H1 (cell line): Measurements from ENCODE around the gene LRRC3B. TPM values are rescaled to one million over a fixed set of nuclear protein-coding genes. Genes with fewer than 3 reads are reported as not detected.

Experiments used
- CTCF ChIA-PET: fragments of 300-600 bp; sonication (Branson Sonifier 250); formaldehyde crosslinking; loops from one replicate; lab custom pipeline; 2021; ENCODE audit not compliant: partially characterized antibody; lab: Charles Lee
- POLR2A ChIA-PET: fragments of 300-600 bp; sonication (Branson Sonifier 250); formaldehyde crosslinking; loops from one replicate; lab custom pipeline; 2021; ENCODE audit warnings: inconsistent platforms; ENCODE audit not compliant: partially characterized antibody; lab: Charles Lee
- DNase-seq, 2 experiments: peaks; one replicate each; pipeline versions ENCODE4 v3.0.0 to v3.0.0-alpha.2; 2010 to 2022; ENCODE audit warnings: low spot score in 2 of 2, low read depth in 1 of 2, mixed read lengths in 1 of 2
- FAIRE-seq: peaks from 2 replicates; lab custom pipeline; 2011; peaks lifted over from hg19 to GRCh38; lab: Jason Lieb, UNC
- H2AFZ ChIP-seq: 2 replicates; pipeline ENCODE4 v1.8.1; 2012; ENCODE audit warnings: low read length, inconsistent platforms
- H2AK5ac ChIP-seq: 2 replicates; pipeline ENCODE4 v1.6.1; 2013; ENCODE audit warnings: low read depth, low read length
- H2BK120ac ChIP-seq: replicated peaks from 2 replicates; pipeline ENCODE3; 2013; ENCODE audit warnings: low read depth, low read length, inconsistent platforms
- H2BK12ac ChIP-seq: 2 replicates; pipeline ENCODE4 v1.6.1; 2013; ENCODE audit warnings: low read depth, low read length
- H2BK15ac ChIP-seq: 2 replicates; pipeline ENCODE4 v1.6.1; 2013; ENCODE audit warnings: low read length
- H2BK20ac ChIP-seq: 2 replicates; pipeline ENCODE4 v1.6.1; 2013; ENCODE audit warnings: low read length
- H2BK5ac ChIP-seq: 2 replicates; pipeline ENCODE4 v1.6.1; 2013; ENCODE audit warnings: low read depth, low read length
- H3K14ac ChIP-seq: 2 replicates; pipeline ENCODE4 v1.6.1; 2013; ENCODE audit warnings: inconsistent platforms; ENCODE audit not compliant: insufficient read length
- H3K18ac ChIP-seq: 2 replicates; pipeline ENCODE4 v1.6.1; 2013; ENCODE audit warnings: low read length; ENCODE audit errors: extremely low read depth
- H3K23ac ChIP-seq: 2 replicates; pipeline ENCODE4 v1.6.1; 2013; ENCODE audit warnings: inconsistent platforms; ENCODE audit not compliant: insufficient read length
- H3K23me2 ChIP-seq: 2 replicates; pipeline ENCODE4 v1.6.1; 2013; ENCODE audit warnings: low read depth, low read length
- H3K27ac ChIP-seq: 2 replicates; pipeline ENCODE4 v1.6.1; 2011; ENCODE audit warnings: low read depth, low read length, inconsistent platforms
- H3K27me3 ChIP-seq, 4 experiments: replicated peaks in 1 of 4; 1 replicate in 1 of 4; 2 replicates in 3 of 4; pipeline versions ENCODE4 v1.6.1 to v1.8.1; 2011 to 2013; ENCODE audit warnings: low read length in 3 of 4, mild to moderate bottlenecking in 3 of 4, inconsistent platforms in 2 of 4, mixed read lengths in 2 of 4, moderate library complexity in 1 of 4; ENCODE audit not compliant: control insufficient read depth in 3 of 4, insufficient read depth in 3 of 4; ENCODE audit errors: extremely low read depth in 1 of 4
- H3K36me3 ChIP-seq, 4 experiments: 2 replicates each; pipeline versions ENCODE4 v1.6.1 to v1.8.1; 2011 to 2013; ENCODE audit warnings: mild to moderate bottlenecking in 4 of 4, low read length in 3 of 4, moderate library complexity in 2 of 4, control low read depth in 1 of 4, inconsistent platforms in 1 of 4; ENCODE audit not compliant: insufficient read depth in 4 of 4, control insufficient read depth in 2 of 4
- H3K4ac ChIP-seq: replicated peaks from 2 replicates; pipeline ENCODE3; 2013; ENCODE audit warnings: low read length, low read depth, mixed read lengths, inconsistent platforms; ENCODE audit not compliant: insufficient read length
- H3K4me1 ChIP-seq, 4 experiments: replicated peaks in 1 of 4; 1 replicate in 1 of 4; 2 replicates in 3 of 4; pipeline versions ENCODE4 v1.6.1 to v1.8.1; 2011 to 2013; ENCODE audit warnings: low read length in 3 of 4, inconsistent platforms in 2 of 4, mixed read lengths in 1 of 4; ENCODE audit not compliant: insufficient read depth in 4 of 4, control insufficient read depth in 3 of 4
- H3K4me2 ChIP-seq, 2 experiments: 2 replicates each; pipeline versions ENCODE4 v1.6.1 to v1.8.1; 2011 to 2013; ENCODE audit warnings: low read depth in 2 of 2, low read length in 2 of 2, control low read depth in 1 of 2, inconsistent platforms in 1 of 2, mild to moderate bottlenecking in 1 of 2; ENCODE audit not compliant: insufficient read depth in 1 of 2
- H3K4me3 ChIP-seq, 4 experiments: fragments of 200-600, 300-600 bp in 1 of 4; sonication (generic), shearing (Covaris generic), sonication (Bioruptor Twin) in 1 of 4; 2 replicates each; pipeline versions ENCODE4 v1.5.1 to v1.8.1; 2011 to 2016; ENCODE audit warnings: low read length in 4 of 4, low read depth in 3 of 4, control low read depth in 2 of 4, inconsistent platforms in 2 of 4, mild to moderate bottlenecking in 2 of 4, mixed read lengths in 1 of 4, moderate library complexity in 1 of 4; ENCODE audit not compliant: insufficient read depth in 2 of 4; ENCODE audit errors: extremely low read depth in 1 of 4
- H3K56ac ChIP-seq: replicated peaks from 2 replicates; pipeline ENCODE3; 2013; ENCODE audit warnings: low read depth, mild to moderate bottlenecking, mixed read lengths, low read length, inconsistent platforms; ENCODE audit not compliant: insufficient read length
- H3K79me1 ChIP-seq: 2 replicates; pipeline ENCODE4 v1.6.1; 2013; ENCODE audit warnings: low read depth, low read length, control low read depth
- H3K79me2 ChIP-seq, 2 experiments: 2 replicates each; pipeline versions ENCODE4 v1.6.1 to v1.8.1; 2012 to 2013; ENCODE audit warnings: low read length in 2 of 2, mild to moderate bottlenecking in 2 of 2, inconsistent platforms in 1 of 2; ENCODE audit not compliant: insufficient read depth in 2 of 2, control insufficient read depth in 1 of 2
- H3K9ac ChIP-seq, 4 experiments: replicated peaks in 1 of 4; 1 replicate in 1 of 4; 2 replicates in 3 of 4; pipeline versions ENCODE4 v1.6.1 to v1.8.1; 2011 to 2013; ENCODE audit warnings: low read depth in 3 of 4, low read length in 3 of 4, control low read depth in 2 of 4, mild to moderate bottlenecking in 2 of 4, moderate library complexity in 2 of 4, inconsistent platforms in 1 of 4; ENCODE audit errors: extremely low read depth in 1 of 4
- H3K9me3 ChIP-seq, 2 experiments: 2 replicates each; pipeline versions ENCODE4 v1.6.1 to v1.8.1; 2012 to 2013; ENCODE audit warnings: mild to moderate bottlenecking in 2 of 2, moderate library complexity in 2 of 2, control low read depth in 1 of 2, inconsistent platforms in 1 of 2, low read depth in 1 of 2, low read length in 1 of 2, mixed read lengths in 1 of 2; ENCODE audit not compliant: insufficient read depth in 2 of 2
- H4K20me1 ChIP-seq, 2 experiments: replicated peaks in 1 of 2; 2 replicates each; pipeline versions ENCODE3 to v1.8.1; 2011 to 2013; ENCODE audit warnings: inconsistent platforms in 2 of 2, low read length in 2 of 2, mild to moderate bottlenecking in 1 of 2; ENCODE audit not compliant: insufficient read depth in 2 of 2, control insufficient read depth in 1 of 2
- H4K5ac ChIP-seq: 2 replicates; pipeline ENCODE4 v1.6.1; 2013; ENCODE audit warnings: low read length, low read depth, mixed read lengths, inconsistent platforms; ENCODE audit not compliant: insufficient read length
- H4K8ac ChIP-seq: 2 replicates; pipeline ENCODE4 v1.8.0; 2013; ENCODE audit warnings: mild to moderate bottlenecking, moderate library complexity, low read length, inconsistent platforms; ENCODE audit not compliant: insufficient read depth; ENCODE audit errors: extremely low read depth
- H4K91ac ChIP-seq: replicated peaks from 2 replicates; pipeline ENCODE3; 2013; ENCODE audit warnings: low read length, mixed read lengths, inconsistent platforms; ENCODE audit not compliant: insufficient read length
- ASH2L ChIP-seq: fragments of 200-600, 300-600 bp; sonication (generic); IDR thresholded peaks from one replicate; pipeline ENCODE4 v1.7.1; 2017; ENCODE audit warnings: low read length
- CHD1 ChIP-seq: IDR thresholded peaks from 2 replicates; pipeline ENCODE4 v1.6.1; 2012; ENCODE audit warnings: low read depth, low read length, improper control_type of control experiment
- CREB1 ChIP-seq: IDR thresholded peaks from 2 replicates; pipeline ENCODE4 v1.6.1; 2012; ENCODE audit warnings: inconsistent platforms
- HDAC2 ChIP-seq, 2 experiments: fragments of 300-600 bp in 1 of 2; sonication (generic) in 1 of 2; IDR thresholded peaks; 2 replicates each; pipeline ENCODE4 v1.6.1; 2011 to 2012; ENCODE audit warnings: low read depth in 2 of 2, low read length in 2 of 2, mild to moderate bottlenecking in 2 of 2, moderate library complexity in 2 of 2, borderline replicate concordance in 1 of 2, inconsistent platforms in 1 of 2
- JUN ChIP-seq: IDR thresholded peaks from 2 replicates; pipeline ENCODE4 v1.6.1; 2011; ENCODE audit warnings: low read depth, mild to moderate bottlenecking, improper control_type of control experiment, low read length
- KDM4A ChIP-seq: IDR thresholded peaks from one replicate; pipeline ENCODE4 v1.7.1; 2012; ENCODE audit warnings: low read depth, mild to moderate bottlenecking, moderate library complexity, low read length, inconsistent platforms; ENCODE audit not compliant: severe bottlenecking
- KDM5A ChIP-seq: fragments of 200-600 bp; IDR thresholded peaks from 2 replicates; pipeline ENCODE4 v1.7.1; 2012; ENCODE audit warnings: mild to moderate bottlenecking, low read length, inconsistent platforms, mixed read lengths
- POU5F1 ChIP-seq: IDR thresholded peaks from 2 replicates; pipeline ENCODE4 v1.6.1; 2011; ENCODE audit warnings: low read depth, mild to moderate bottlenecking, low read length, moderate library complexity
- RFX5 ChIP-seq: IDR thresholded peaks from 2 replicates; pipeline ENCODE4 v1.6.1; 2011; ENCODE audit warnings: low read depth, low read length, improper control_type of control experiment, borderline replicate concordance
- SIRT6 ChIP-seq: IDR thresholded peaks from one replicate; pipeline ENCODE4 v1.7.1; 2012; ENCODE audit warnings: low read length, inconsistent platforms
- SIX5 ChIP-seq: IDR thresholded peaks from 2 replicates; pipeline ENCODE4 v1.6.1; 2011; ENCODE audit warnings: mild to moderate bottlenecking, low read depth, low read length
- YY1 ChIP-seq: IDR thresholded peaks from 2 replicates; pipeline ENCODE4 v1.6.1; 2011; ENCODE audit warnings: low read depth, mild to moderate bottlenecking, low read length
- ZNF274 ChIP-seq: IDR thresholded peaks from 2 replicates; pipeline ENCODE4 v1.7.0; 2012; ENCODE audit warnings: low read length, borderline replicate concordance; ENCODE audit errors: extremely low read depth
- WGBS, 2 experiments: shearing (Covaris generic) in 1 of 2; methylation state at CpG; one replicate each; pipeline versions ENCODE4 v1.1.6 to v1.1.7; 2013 to 2015; ENCODE audit warnings: low lambda C conversion rate in 2 of 2, mixed read lengths in 2 of 2, inconsistent platforms in 1 of 2, low coverage in 1 of 2, missing lambda C conversion rate in 1 of 2; ENCODE audit not compliant: insufficient replicate concordance in 2 of 2, insufficient coverage in 1 of 2, insufficient read length in 1 of 2; ENCODE audit errors: extremely low coverage in 1 of 2, missing lambda C conversion rate in 1 of 2; 5-methylcytosine and 5-hydroxymethylcytosine counted together
- polyA plus RNA-seq, 7 experiments: library from polyadenylated mRNA; depleted of rRNA in 3 of 7; stranded (reverse) in 5 of 7; unstranded in 2 of 7; fragments of >200 nt in 5 of 7; fragments of 200-250 nt in 2 of 7; gene quantifications; 1 replicate in 5 of 7; 2 replicates in 1 of 7; 4 replicates in 1 of 7; pipeline versions ENCODE4 v1.2.1 to v1.2.3, GENCODE V29; 2011 to 2013; ENCODE audit warnings: missing spikeins in 2 of 7, mixed read lengths in 2 of 7
- total RNA-seq: library from RNA; stranded (reverse); fragmentation: NEBNext Ultra II Directional; extraction: Animal tissue kit (Norgen Biotek cat#: 25700); gene quantifications from 2 replicates; pipeline ENCODE4 v1.2.1, GENCODE V29; 2021
- TF ChIP-seq, protein P1 (sequence below): IDR thresholded peaks from 2 replicates; pipeline ENCODE4 v1.6.1; 2011; ENCODE audit warnings: low read depth, mild to moderate bottlenecking, low read length; ENCODE audit not compliant: insufficient read depth
- TF ChIP-seq, protein P2 (sequence below): IDR thresholded peaks from 2 replicates; pipeline ENCODE4 v1.6.1; 2012; ENCODE audit warnings: inconsistent platforms

LRRC3B gene
- total and polyA plus RNA-seq, 2 of the 8 experiments (the other 6 are each of a cell fraction or from before 2014, with no cell fraction given): 1.6 to 3.1 TPM

DNA sequence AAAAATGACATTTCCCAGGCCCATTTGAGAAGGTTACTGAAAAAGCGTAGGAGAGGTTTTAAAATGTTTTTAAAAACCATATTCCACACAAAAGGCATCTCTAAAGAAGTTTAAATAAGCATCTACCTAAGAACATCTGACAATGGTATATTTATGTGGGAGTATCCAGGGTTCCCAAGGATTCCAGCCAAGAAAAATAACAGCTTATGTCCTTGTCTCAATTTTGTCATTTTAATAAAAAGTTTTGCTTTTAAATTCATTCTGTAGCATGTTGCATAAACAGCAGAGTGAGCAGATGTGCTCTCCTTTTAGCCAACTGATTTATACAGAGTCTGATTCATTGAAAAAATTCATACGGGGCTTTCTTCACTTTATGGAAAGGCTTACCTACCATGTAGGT lies 129.9 kb downstream of the LRRC3B start:
- H2BK120ac ChIP-seq: no peak overlapping the region
- no peaks in the 10 kb centered on the region for H3K27me3 ChIP-seq
- no peak overlapping the region for H2BK20ac ChIP-seq
- no peaks in the 10 kb centered on the region for H3K79me2 ChIP-seq
- ChIA-PET POLR2A (no interaction called here), CTCF (no interaction called here)
- H2BK5ac ChIP-seq: no peak overlapping the region
- H3K79me1 ChIP-seq: no peaks in the 10 kb centered on the region
- no peak overlapping the region for H4K5ac ChIP-seq
- no peak overlapping the region for H3K9ac ChIP-seq
- no peak overlapping the region for H4K91ac ChIP-seq
- no peak overlapping the region for H3K56ac ChIP-seq
- WGBS, 2 experiments: 96% methylated on average over 2 of the region's 2 CpGs; no CpG with 5 or more reads in 1 of the 2 experiments
- no peak for TF ChIP-seq CHD1
- TF ChIP-seq ZNF274: no peak
- no peak for TF ChIP-seq ASH2L
- no peak for TF ChIP-seq JUN
- no peak for TF ChIP-seq KDM5A
- no peak for TF ChIP-seq RFX5
- no peak for TF ChIP-seq KDM4A
- TF ChIP-seq, protein P1, sequence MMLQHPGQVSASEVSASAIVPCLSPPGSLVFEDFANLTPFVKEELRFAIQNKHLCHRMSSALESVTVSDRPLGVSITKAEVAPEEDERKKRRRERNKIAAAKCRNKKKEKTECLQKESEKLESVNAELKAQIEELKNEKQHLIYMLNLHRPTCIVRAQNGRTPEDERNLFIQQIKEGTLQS: no peak
- TF ChIP-seq, protein P2, sequence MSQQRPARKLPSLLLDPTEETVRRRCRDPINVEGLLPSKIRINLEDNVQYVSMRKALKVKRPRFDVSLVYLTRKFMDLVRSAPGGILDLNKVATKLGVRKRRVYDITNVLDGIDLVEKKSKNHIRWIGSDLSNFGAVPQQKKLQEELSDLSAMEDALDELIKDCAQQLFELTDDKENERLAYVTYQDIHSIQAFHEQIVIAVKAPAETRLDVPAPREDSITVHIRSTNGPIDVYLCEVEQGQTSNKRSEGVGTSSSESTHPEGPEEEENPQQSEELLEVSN: no peak
- no peak for TF ChIP-seq SIX5
- TF ChIP-seq HDAC2 (IDR thresholded peaks at IDR 0.05; ENCODE audit: borderline replicate concordance in 1 of 2, low read depth in 2 of 2, low read length in 2 of 2): no peak
- no peak for TF ChIP-seq YY1
- no peak for TF ChIP-seq SIRT6
- TF ChIP-seq POU5F1: no peak
- no peak for TF ChIP-seq CREB1
- H3K27ac ChIP-seq: no peak overlapping the region
- no peak overlapping the region for H2AFZ ChIP-seq
- H3K4me2 ChIP-seq: no peak overlapping the region
- H3K23ac ChIP-seq: no peak overlapping the region
- H3K23me2 ChIP-seq: no peaks in the 10 kb centered on the region
- no peak overlapping the region for H2AK5ac ChIP-seq
- no peaks in the 10 kb centered on the region for H3K9me3 ChIP-seq
- no peak overlapping the region for H3K18ac ChIP-seq
- H3K4me1 ChIP-seq: no peaks in the 10 kb centered on the region
- H4K20me1 ChIP-seq: no peaks in the 10 kb centered on the region
- no peak overlapping the region for H4K8ac ChIP-seq
- H3K4me3 ChIP-seq: no peak overlapping the region
- H2BK12ac ChIP-seq: no peak overlapping the region
- no peaks in the 10 kb centered on the region for H3K36me3 ChIP-seq
- FAIRE-seq (no peak), DNase-seq (no peak)
- H2BK15ac ChIP-seq: no peak overlapping the region
- H3K14ac ChIP-seq: no peak overlapping the region
- H3K4ac ChIP-seq: no peak overlapping the region
